Kidney capillary endothelial cell (primary cell): Measurements from ENCODE around the gene TEX13B.

Experiments
- DNase-seq: peaks from one replicate; pipeline ENCODE4 v3.0.0-alpha.2; 2018; ENCODE audit warnings: low spot score

TEX13B gene

GRCh38 chrX:107935664-107936433 is 46.3 kb downstream of the TEX13B start:
- peak; percentile 6 for DNase-seq

- peak; percentile 12 for DNase-seq
Measured at GRCh38 chrX:107935200-107935599, 47.0 kb downstream of the TEX13B start.

- no peak for DNase-seq
Measured at GRCh38 chrX:107934262-107934661, 47.9 kb downstream of the TEX13B start.
